Kidney (tissue), 14 donors: ENCODE measurements around the gene NSRP1. TPM values are rescaled to one million over a fixed set of nuclear protein-coding genes. Genes with fewer than 3 reads are reported as not detected.
"Not testable (repeated sequence)": the region's sequence is repeated elsewhere in the genome, so short reads cannot be mapped to it uniquely, and the experiment has no call there.

ENCODE experiments used
- DNase-seq, 5 donors: peaks; one replicate each; pipeline ENCODE4 v3.0.0-alpha.2; 2013 to 2020
- FAIRE-seq: peaks from 2 replicates; lab custom pipeline; 2012; peaks lifted over from hg19 to GRCh38; lab: Jason Lieb, UNC
- H3K27ac ChIP-seq, 2 donors: one replicate each; pipeline ENCODE4 v1.7.0; 2013; ENCODE audit warnings: low read depth in 2 of 2, low read length in 2 of 2, inconsistent platforms in 1 of 2
- H3K27me3 ChIP-seq: one replicate; pipeline ENCODE4 v1.7.1; 2013; ENCODE audit warnings: low read length, inconsistent platforms; ENCODE audit not compliant: control insufficient read depth, insufficient read depth
- H3K36me3 ChIP-seq, 3 donors: one replicate each; pipeline versions ENCODE4 v1.7.0 to v1.7.1; 2013; ENCODE audit warnings: low read length in 3 of 3, control low read depth in 1 of 3, inconsistent platforms in 1 of 3; ENCODE audit not compliant: insufficient read depth in 3 of 3, control insufficient read depth in 2 of 3
- H3K4me1 ChIP-seq, 3 donors: one replicate each; pipeline versions ENCODE4 v1.7.0 to v1.7.1; 2013; ENCODE audit warnings: low read length in 3 of 3, inconsistent platforms in 1 of 3, low read depth in 1 of 3; ENCODE audit not compliant: control insufficient read depth in 2 of 3, insufficient read depth in 2 of 3
- H3K4me3 ChIP-seq, 3 donors: one replicate each; pipeline versions ENCODE4 v1.7.0 to v1.8.1; 2013; ENCODE audit warnings: low read length in 3 of 3, control low read depth in 1 of 3, inconsistent platforms in 1 of 3
- H3K9ac ChIP-seq, 3 donors: one replicate each; pipeline versions ENCODE4 v1.7.0 to v1.7.1; 2013; ENCODE audit warnings: low read length in 3 of 3, control low read depth in 1 of 3, inconsistent platforms in 1 of 3
- H3K9me3 ChIP-seq, 3 donors: one replicate each; pipeline versions ENCODE4 v1.7.0 to v1.7.1; 2013; ENCODE audit warnings: low read length in 3 of 3, control low read depth in 1 of 3, inconsistent platforms in 1 of 3; ENCODE audit not compliant: control insufficient read depth in 2 of 3, insufficient read depth in 1 of 3
- intact Hi-C: fragments of 100-400 bp; cut with DNase I; formaldehyde crosslinking; loops from one replicate; pipeline ENCODE4 v1.11.1; 2022
- polyA plus RNA-seq: library from polyadenylated mRNA; stranded (reverse); fragments of 350-450 nt; fragmentation: Illumina TruSeq; extraction: RNeasy Lipid Tissue Mini Kit (QIAGEN cat#74804); gene quantifications from one replicate; pipeline ENCODE4 v1.2.3, GENCODE V29; 2014; ENCODE audit warnings: low read depth, low replicate concordance; ENCODE audit not compliant: insufficient read depth
- total RNA-seq: library from RNA; stranded (reverse); fragmentation: NEBNext Ultra II Directional; extraction: Animal tissue kit (Norgen Biotek cat#: 25700); gene quantifications from one replicate; pipeline ENCODE4 v1.2.1, GENCODE V29; 2021
- TF ChIP-seq, protein P1 (sequence below): IDR thresholded peaks from 3 replicates; pipeline ENCODE4 v1.5.1; 2012; ENCODE audit warnings: mild to moderate bottlenecking, moderate library complexity, borderline replicate concordance; ENCODE audit not compliant: insufficient read depth; ENCODE audit errors: extremely low read depth
- donor health status: control.
- donor health status: control.
- donor health status: control.
- donor health status: control.
- donor health status: control.
- donor health status: DM: yes; HTN: yes; CAD: no.
- donor health status: Normal renal cell carcinoma (clear cell type).

The NSRP1 gene
- total and polyA plus RNA-seq, 2 donors from 2014 or later, result 17.2 to 40.2 TPM

DNA sequence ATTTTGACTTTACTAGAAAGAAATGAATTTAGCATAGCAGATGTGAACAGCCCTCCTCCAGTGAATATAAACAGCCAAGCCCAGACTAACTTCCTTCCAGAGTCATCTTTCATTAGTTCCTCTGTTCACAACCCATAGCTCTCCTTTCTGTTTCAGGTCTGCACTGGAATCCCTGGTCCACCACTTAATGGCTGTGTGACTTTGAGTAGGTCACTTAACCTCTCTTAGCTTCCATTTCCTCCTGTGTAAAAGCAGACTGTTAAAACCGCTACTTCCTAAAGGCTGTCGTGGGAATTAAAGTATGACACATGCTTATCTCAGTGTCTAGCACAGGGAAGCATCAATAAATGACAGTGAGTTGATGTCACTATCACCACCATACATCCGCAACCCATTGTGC, 111.4 kb downstream of the NSRP1 start:
- no peak overlapping the region for H3K4me3 ChIP-seq
- FAIRE-seq, result no peak

DNA sequence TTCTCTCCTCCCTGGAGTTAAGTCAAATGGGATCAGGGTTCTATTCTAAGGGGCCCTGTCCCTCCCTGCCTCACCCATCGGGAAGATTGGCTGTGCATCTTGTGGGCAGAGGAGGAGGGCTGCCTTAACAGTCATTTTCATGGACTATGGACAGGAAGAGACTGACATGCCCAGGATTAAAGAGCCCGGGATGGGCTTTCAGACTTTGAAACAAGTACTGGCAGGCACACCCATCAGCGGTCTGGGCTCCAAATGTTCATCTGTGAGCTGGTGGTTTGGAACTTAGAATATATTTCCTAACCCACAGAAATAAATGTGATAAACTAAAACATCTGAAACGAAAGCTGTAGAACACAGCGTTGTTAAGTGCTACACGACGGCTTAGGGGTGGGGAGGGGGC, 112.4 kb downstream of the NSRP1 start:
- Histone ChIP-seq H3K27ac (no peak overlapping the region), H3K9me3 (no peaks in the 10 kb centered on the region), H3K4me1 (no peaks in the 10 kb centered on the region), H3K9ac (no peak overlapping the region), H3K4me3 (no peak overlapping the region), H3K36me3 (no peaks in the 10 kb centered on the region), H3K27me3 (peaks cover 3% of the 10 kb centered on the region)
- FAIRE-seq (no peak), DNase-seq (no peak)
- intact Hi-C loops, result no loop called here
- TF ChIP-seq, protein P1, sequence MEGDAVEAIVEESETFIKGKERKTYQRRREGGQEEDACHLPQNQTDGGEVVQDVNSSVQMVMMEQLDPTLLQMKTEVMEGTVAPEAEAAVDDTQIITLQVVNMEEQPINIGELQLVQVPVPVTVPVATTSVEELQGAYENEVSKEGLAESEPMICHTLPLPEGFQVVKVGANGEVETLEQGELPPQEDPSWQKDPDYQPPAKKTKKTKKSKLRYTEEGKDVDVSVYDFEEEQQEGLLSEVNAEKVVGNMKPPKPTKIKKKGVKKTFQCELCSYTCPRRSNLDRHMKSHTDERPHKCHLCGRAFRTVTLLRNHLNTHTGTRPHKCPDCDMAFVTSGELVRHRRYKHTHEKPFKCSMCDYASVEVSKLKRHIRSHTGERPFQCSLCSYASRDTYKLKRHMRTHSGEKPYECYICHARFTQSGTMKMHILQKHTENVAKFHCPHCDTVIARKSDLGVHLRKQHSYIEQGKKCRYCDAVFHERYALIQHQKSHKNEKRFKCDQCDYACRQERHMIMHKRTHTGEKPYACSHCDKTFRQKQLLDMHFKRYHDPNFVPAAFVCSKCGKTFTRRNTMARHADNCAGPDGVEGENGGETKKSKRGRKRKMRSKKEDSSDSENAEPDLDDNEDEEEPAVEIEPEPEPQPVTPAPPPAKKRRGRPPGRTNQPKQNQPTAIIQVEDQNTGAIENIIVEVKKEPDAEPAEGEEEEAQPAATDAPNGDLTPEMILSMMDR, result no peak

More for the DNA sequence above, 111.4 kb downstream of the NSRP1 start:
- H3K9me3 ChIP-seq, result no peaks in the 10 kb centered on the region
- TF ChIP-seq, protein P1, result no peak
- no peak overlapping the region for H3K9ac ChIP-seq
- H3K4me1 ChIP-seq, result no peaks in the 10 kb centered on the region
- intact Hi-C loops, result no loop called here
- H3K27ac ChIP-seq, result no peak overlapping the region
- H3K27me3 ChIP-seq, result no peaks in the 10 kb centered on the region
- H3K36me3 ChIP-seq, result no peaks in the 10 kb centered on the region
- DNase-seq, result no peak

DNA sequence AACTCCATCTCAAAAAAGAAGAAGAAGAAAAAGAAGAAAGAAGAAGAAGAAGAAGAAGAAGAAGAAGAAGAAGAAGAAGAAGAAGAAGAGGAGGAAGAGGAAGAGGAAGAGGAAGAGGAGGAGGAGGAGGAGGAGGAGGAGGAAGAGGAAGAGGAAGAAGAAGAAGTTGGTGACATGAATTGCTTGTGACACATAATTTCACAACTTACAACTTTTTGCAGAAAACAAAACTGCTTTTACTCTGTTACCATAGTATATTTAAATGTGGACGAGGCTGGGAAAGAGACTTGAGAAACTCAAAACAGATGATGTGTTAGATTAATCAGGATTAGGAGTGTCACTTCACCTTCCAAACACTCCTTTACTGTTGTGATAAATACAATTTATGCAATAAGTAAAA, 113.4 kb downstream of the NSRP1 start:
- H3K4me1 ChIP-seq, H3K9me3 ChIP-seq, H3K4me3 ChIP-seq, H3K27ac ChIP-seq, H3K9ac ChIP-seq, H3K27me3 ChIP-seq, DNase-seq, FAIRE-seq, intact Hi-C loops, H3K36me3 ChIP-seq: not testable (repeated sequence)

DNA sequence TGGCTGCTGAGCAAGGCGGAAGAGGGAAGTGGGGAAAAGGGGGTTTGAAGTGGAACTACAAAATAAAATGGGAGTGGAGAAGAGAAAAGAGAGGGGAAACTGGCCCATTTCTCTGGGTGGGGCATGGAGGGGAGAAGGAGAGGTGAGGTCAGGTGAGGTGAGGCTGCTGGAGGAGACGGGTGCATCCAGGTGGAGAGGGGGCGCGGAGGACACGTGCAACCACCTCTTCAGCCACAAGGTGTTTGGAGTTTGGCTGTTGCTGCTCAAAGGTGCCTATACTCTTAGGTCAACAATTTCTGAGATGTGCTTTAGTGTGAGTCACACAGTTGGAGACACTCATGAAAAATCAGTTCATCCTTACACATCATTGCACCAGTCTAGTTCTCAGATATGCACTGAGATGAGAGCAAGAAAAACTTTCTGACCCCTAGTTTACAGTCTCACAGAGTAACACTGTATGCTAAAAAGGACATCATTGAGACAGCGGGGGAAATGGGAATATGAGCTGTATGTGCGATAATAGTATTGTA, 114.0 kb downstream of the NSRP1 start:
- FAIRE-seq (no peak), DNase-seq (no peak)
- no peak overlapping the region for H3K9ac ChIP-seq
- intact Hi-C loops, result no loop called here
- no peaks in the 10 kb centered on the region for H3K36me3 ChIP-seq
- no peaks in the 10 kb centered on the region for H3K9me3 ChIP-seq
- TF ChIP-seq, protein P1, result no peak
- H3K4me3 ChIP-seq, result no peak overlapping the region
- H3K27me3 ChIP-seq, result peaks cover 3% of the 10 kb centered on the region
- H3K4me1 ChIP-seq, result no peaks in the 10 kb centered on the region
- no peak overlapping the region for H3K27ac ChIP-seq
